ENCODE data around the gene NEGR1. TPM values are rescaled to one million over a fixed set of nuclear protein-coding genes. Genes with fewer than 3 reads are reported as not detected.

The NEGR1 gene
- total RNA-seq, 1 donor from 2014 or later, result 34.7 TPM

GRCh38 chr1:71509051-71509595, 773.2 kb downstream of the NEGR1 start:
- no peak for DNase-seq (ENCODE audit: low spot score)

- DNase-seq (ENCODE audit: low spot score), result no peak
Observed at GRCh38 chr1:71502006-71502405, 780.3 kb downstream of the NEGR1 start.

- no peak for DNase-seq (ENCODE audit: low spot score)
Observed at GRCh38 chr1:71498542-71498941, 783.8 kb downstream of the NEGR1 start.

- DNase-seq (ENCODE audit: low spot score), result no peak
Observed at GRCh38 chr1:71494163-71494562, 788.2 kb downstream of the NEGR1 start.

- DNase-seq (ENCODE audit: low spot score), result no peak
Observed at GRCh38 chr1:71492298-71493041, 789.9 kb downstream of the NEGR1 start.

GRCh38 chr1:71490432-71490831, 791.9 kb downstream of the NEGR1 start:
- no peak for DNase-seq (ENCODE audit: low spot score)

GRCh38 chr1:71488555-71489252, 793.6 kb downstream of the NEGR1 start:
- DNase-seq (ENCODE audit: low spot score), result no peak

GRCh38 chr1:71473331-71473730, 809.0 kb downstream of the NEGR1 start:
- no peak for DNase-seq (ENCODE audit: low spot score)

- no peak for DNase-seq (ENCODE audit: low spot score)
Observed at GRCh38 chr1:71465093-71465492, 817.2 kb downstream of the NEGR1 start.

- DNase-seq (ENCODE audit: low spot score), result no peak
Observed at GRCh38 chr1:71464016-71464415, 818.3 kb downstream of the NEGR1 start.

- no peak for DNase-seq (ENCODE audit: low spot score)
Observed at GRCh38 chr1:71463144-71463543, 819.2 kb downstream of the NEGR1 start.

GRCh38 chr1:71462247-71462646, 820.1 kb downstream of the NEGR1 start:
- no peak for DNase-seq (ENCODE audit: low spot score)

- DNase-seq (ENCODE audit: low spot score), result no peak
Observed at GRCh38 chr1:71461416-71461815, 820.9 kb downstream of the NEGR1 start.

- DNase-seq (ENCODE audit: low spot score), result no peak
Observed at GRCh38 chr1:71448444-71448843, 833.9 kb downstream of the NEGR1 start.

- DNase-seq (ENCODE audit: low spot score), result no peak
Observed at GRCh38 chr1:71438626-71439025, 843.7 kb downstream of the NEGR1 start.

GRCh38 chr1:71435951-71436350, 846.4 kb downstream of the NEGR1 start:
- no peak for DNase-seq (ENCODE audit: low spot score)

GRCh38 chr1:71434240-71434639, 848.1 kb downstream of the NEGR1 start:
- DNase-seq (ENCODE audit: low spot score), result no peak

GRCh38 chr1:71428029-71428428, 854.3 kb downstream of the NEGR1 start:
- no peak for DNase-seq (ENCODE audit: low spot score)

- no peak for DNase-seq (ENCODE audit: low spot score)
Observed at GRCh38 chr1:71427066-71427465, 855.3 kb downstream of the NEGR1 start.

- DNase-seq (ENCODE audit: low spot score), result no peak
Observed at GRCh38 chr1:71424536-71424935, 857.8 kb downstream of the NEGR1 start.

GRCh38 chr1:71422221-71422620, 860.1 kb downstream of the NEGR1 start:
- no peak for DNase-seq (ENCODE audit: low spot score)

GRCh38 chr1:71417421-71417820, 864.9 kb downstream of the NEGR1 start:
- DNase-seq (ENCODE audit: low spot score), result no peak

- DNase-seq (ENCODE audit: low spot score), result no peak
Observed at GRCh38 chr1:71414179-71414578, 868.2 kb downstream of the NEGR1 start.
